AG04450 (cell line): ENCODE measurements around the gene DDX1. TPM values are rescaled to one million over a fixed set of nuclear protein-coding genes. Genes with fewer than 3 reads are reported as not detected.

Experiments
- CTCF ChIA-PET: fragments of 300-600, 350-600 bp; formaldehyde crosslinking; extraction: SDS; loops from one replicate; lab custom pipeline; 2022; ENCODE audit warnings: antibody characterized with exemption, inconsistent platforms; lab: Charles Lee
- POLR2A ChIA-PET: fragments of 350-600 bp; formaldehyde crosslinking; extraction: SDS; loops from one replicate; lab custom pipeline; 2021; ENCODE audit warnings: antibody characterized with exemption, inconsistent platforms; lab: Yijun Ruan, JAX
- DNase-seq: peaks from one replicate; pipeline ENCODE4 v3.0.0-alpha.2; 2011; ENCODE audit warnings: low read depth, low spot score
- H3K27ac ChIP-seq: one replicate; pipeline ENCODE4 v1.5.1; 2012; ENCODE audit warnings: low read depth, low read length, control low read depth
- H3K27me3 ChIP-seq: one replicate; pipeline ENCODE4 v1.6.0; 2012; ENCODE audit warnings: low read length; ENCODE audit not compliant: control insufficient read depth, insufficient read depth
- H3K4me3 ChIP-seq: 2 replicates; pipeline ENCODE4 v1.5.1; 2011; ENCODE audit warnings: mild to moderate bottlenecking, low read depth, low read length, control low read depth
- H3K9me3 ChIP-seq: 2 replicates; pipeline ENCODE4 v1.5.1; 2012; ENCODE audit warnings: low read length; ENCODE audit not compliant: control insufficient read depth, insufficient read depth
- polyA plus RNA-seq: library from polyadenylated mRNA; depleted of rRNA; stranded (reverse); fragments of >200 nt; gene quantifications from 2 replicates; pipeline ENCODE4 v1.2.3, GENCODE V29; 2011
- TF ChIP-seq, protein P1 (sequence below): IDR thresholded peaks from 2 replicates; pipeline ENCODE4 v1.5.1; 2011; ENCODE audit warnings: low read depth, low read length, control low read depth, inconsistent platforms

Gene DDX1
- polyA plus RNA-seq, 1 experiment = 171 TPM

- POLR2A ChIA-PET = no interaction called here
These were observed 37.7 kb upstream of the DDX1 start for GRCh38 chr2:15553951-15554350.

GRCh38 chr2:15554525-15555218 is 37.0 kb upstream of the DDX1 start:
- no peak for DNase-seq
- ChIA-PET CTCF (interaction anchor here (0.7 kb wide), 1 partner anchor 23 kb away, joined by 4 read pairs; no protein-coding TSS in a partner anchor), POLR2A (no interaction called here)
- TF ChIP-seq, protein P1, sequence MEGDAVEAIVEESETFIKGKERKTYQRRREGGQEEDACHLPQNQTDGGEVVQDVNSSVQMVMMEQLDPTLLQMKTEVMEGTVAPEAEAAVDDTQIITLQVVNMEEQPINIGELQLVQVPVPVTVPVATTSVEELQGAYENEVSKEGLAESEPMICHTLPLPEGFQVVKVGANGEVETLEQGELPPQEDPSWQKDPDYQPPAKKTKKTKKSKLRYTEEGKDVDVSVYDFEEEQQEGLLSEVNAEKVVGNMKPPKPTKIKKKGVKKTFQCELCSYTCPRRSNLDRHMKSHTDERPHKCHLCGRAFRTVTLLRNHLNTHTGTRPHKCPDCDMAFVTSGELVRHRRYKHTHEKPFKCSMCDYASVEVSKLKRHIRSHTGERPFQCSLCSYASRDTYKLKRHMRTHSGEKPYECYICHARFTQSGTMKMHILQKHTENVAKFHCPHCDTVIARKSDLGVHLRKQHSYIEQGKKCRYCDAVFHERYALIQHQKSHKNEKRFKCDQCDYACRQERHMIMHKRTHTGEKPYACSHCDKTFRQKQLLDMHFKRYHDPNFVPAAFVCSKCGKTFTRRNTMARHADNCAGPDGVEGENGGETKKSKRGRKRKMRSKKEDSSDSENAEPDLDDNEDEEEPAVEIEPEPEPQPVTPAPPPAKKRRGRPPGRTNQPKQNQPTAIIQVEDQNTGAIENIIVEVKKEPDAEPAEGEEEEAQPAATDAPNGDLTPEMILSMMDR = no peak
- Histone ChIP-seq H3K27me3 (no peaks in the 10 kb centered on the region), H3K9me3 (no peaks in the 10 kb centered on the region), H3K4me3 (no peak overlapping the region), H3K27ac (no peak overlapping the region)

More at GRCh38 chr2:15553951-15554350, 37.7 kb upstream of the DDX1 start:
- no peak overlapping the region for H3K4me3 ChIP-seq
- no peaks in the 10 kb centered on the region for H3K27me3 ChIP-seq
- H3K9me3 ChIP-seq = no peaks in the 10 kb centered on the region
- H3K27ac ChIP-seq = no peak overlapping the region
- CTCF ChIA-PET = interaction anchor here (1.0 to 1.1 kb wide), 2 partner anchors 8 to 23 kb away, joined by 3 read pairs; no protein-coding TSS in a partner anchor
- no peak for DNase-seq
- TF ChIP-seq, protein P1 = no peak

- CTCF ChIA-PET = interaction anchor here (1.8 kb wide), 1 partner anchor 22 kb away, joined by 7 read pairs; no protein-coding TSS in a partner anchor
- Histone ChIP-seq H3K4me3 (no peak overlapping the region), H3K27me3 (no peaks in the 10 kb centered on the region), H3K27ac (no peak overlapping the region), H3K9me3 (no peaks in the 10 kb centered on the region)
- POLR2A ChIA-PET = no interaction called here
- TF ChIP-seq, protein P1 = no peak
- no peak for DNase-seq
These were observed 35.9 kb upstream of the DDX1 start for GRCh38 chr2:15555760-15556193.

DNA sequence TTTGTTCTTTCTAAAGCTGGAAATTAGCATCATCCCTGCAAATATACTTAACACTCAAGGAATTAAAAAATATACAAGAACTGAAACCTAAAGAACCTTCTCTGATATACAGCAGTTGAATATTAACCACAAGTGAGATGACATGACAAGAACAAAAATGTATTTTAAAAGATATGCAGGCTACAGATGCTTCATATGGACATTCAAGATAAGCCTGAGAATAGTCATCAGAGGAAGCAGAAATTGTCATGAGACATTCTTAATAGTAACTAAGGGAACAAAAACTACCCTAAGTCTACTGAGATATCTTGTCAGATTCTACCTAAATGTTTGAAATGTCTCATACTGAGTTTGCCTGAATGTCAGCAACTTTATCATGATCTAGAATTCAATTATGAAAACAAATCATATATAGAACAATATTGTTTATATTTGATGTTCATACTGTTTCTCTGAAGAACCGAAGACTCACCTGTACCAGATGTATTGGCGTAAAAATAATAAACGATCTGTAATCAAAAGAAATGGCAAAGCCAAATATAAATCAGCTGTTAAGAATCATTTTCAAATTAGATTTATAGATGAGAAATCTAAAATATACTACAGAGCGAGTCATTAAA is 35.2 kb upstream of the DDX1 start:
- POLR2A ChIA-PET = no interaction called here

More for the DNA sequence above, 35.2 kb upstream of the DDX1 start:
- Histone ChIP-seq H3K27ac (no peak overlapping the region), H3K4me3 (no peak overlapping the region), H3K27me3 (no peaks in the 10 kb centered on the region), H3K9me3 (no peaks in the 10 kb centered on the region)
- TF ChIP-seq, protein P1 = no peak
- CTCF ChIA-PET = interaction anchor here (1.8 kb wide), 1 partner anchor 21 kb away, joined by 7 read pairs; no protein-coding TSS in a partner anchor
- no peak for DNase-seq
